Gastrocnemius medialis (tissue), 4 donors: ENCODE data around the gene DMKN.

Experiments used
- CTCF ChIP-seq, 5 experiments: fragments of 450-650 bp in 3 of 5; fragments of 200-600 bp in 2 of 5; sonication (generic) in 2 of 5; IDR thresholded peaks in 4 of 5; conservative IDR thresholded peaks in 1 of 5; 1 replicate in 4 of 5; 2 replicates in 1 of 5; pipeline ENCODE4 v1.5.1; 2016 to 2019; ENCODE audit warnings: antibody characterized with exemption in 5 of 5, mild to moderate bottlenecking in 3 of 5, moderate library complexity in 3 of 5
- POLR2A ChIP-seq, 2 donors: fragments of 450-650 bp; IDR thresholded peaks; one replicate each; pipeline ENCODE4 v1.6.1; 2017; ENCODE audit warnings: antibody characterized with exemption in 2 of 2, mild to moderate bottlenecking in 2 of 2, moderate library complexity in 2 of 2

GRCh38 chr19:35519291-35519690 is 5.8 kb upstream of the DMKN start:
- TF ChIP-seq CTCF (IDR thresholded peaks at IDR 0.05 in 4 of 5, conservative IDR thresholded peaks at IDR 0.05 in 1 of 5) (no peak), POLR2A (IDR thresholded peaks at IDR 0.05) (no peak)
